ENCODE data around the gene PORCN. TPM values are rescaled to one million over a fixed set of nuclear protein-coding genes. Genes with fewer than 3 reads are reported as not detected.
"Not testable (repeated sequence)": the region's sequence is repeated elsewhere in the genome, so short reads cannot be mapped to it uniquely, and the experiment has no call there.

PORCN gene
- total RNA-seq, 1 donor from 2014 or later = 33.4 TPM

- Histone ChIP-seq H3K27me3 (ENCODE audit: control insufficient read depth, insufficient read depth, low read length) (no peaks in the 10 kb centered on the region), H3K36me3 (ENCODE audit: control insufficient read depth, insufficient read depth, low read length) (peaks cover 6% of the 10 kb centered on the region), H3K4me3 (ENCODE audit: low read depth, low read length) (no peak overlapping the region)
- no peak for TF ChIP-seq CTCF (IDR thresholded peaks at IDR 0.05; ENCODE audit: insufficient read depth, low read length, severe bottlenecking)
- no peak for FAIRE-seq
- DNase-seq (ENCODE audit: low read depth) = no peak
These were observed 11.7 kb downstream of the PORCN start for GRCh38 chrX:48520455-48520854.

- H3K4me3 ChIP-seq (ENCODE audit: low read depth, low read length) = peak overlapping the region; percentile 64
- no peak for DNase-seq (ENCODE audit: low read depth)
- no peaks in the 10 kb centered on the region for H3K27me3 ChIP-seq (ENCODE audit: control insufficient read depth, insufficient read depth, low read length)
- FAIRE-seq = no peak
- H3K36me3 ChIP-seq (ENCODE audit: control insufficient read depth, insufficient read depth, low read length) = peaks cover 6% of the 10 kb centered on the region
- no peak for TF ChIP-seq CTCF (IDR thresholded peaks at IDR 0.05; ENCODE audit: insufficient read depth, low read length, severe bottlenecking)
These were observed 12.2 kb downstream of the PORCN start for GRCh38 chrX:48520976-48521352.

- Histone ChIP-seq H3K36me3 (ENCODE audit: control insufficient read depth, insufficient read depth, low read length) (peaks cover 6% of the 10 kb centered on the region), H3K27me3 (ENCODE audit: control insufficient read depth, insufficient read depth, low read length) (no peaks in the 10 kb centered on the region), H3K4me3 (ENCODE audit: low read depth, low read length) (peak within 1 kb of the TSS; percentile 64)
- no peak for TF ChIP-seq CTCF (IDR thresholded peaks at IDR 0.05; ENCODE audit: insufficient read depth, low read length, severe bottlenecking)
- DNase-seq (ENCODE audit: low read depth) (peak; percentile 83), FAIRE-seq (peak; percentile 76)
These were observed 12.8 kb downstream of the PORCN start, which contains the start of gene EBP for GRCh38 chrX:48521353-48522243. Gene EBP, plus strand, starts transcription at chrX:48521808. Its CDS starts 1,964 bp downstream, at chrX:48523772.

- TF ChIP-seq CTCF (IDR thresholded peaks at IDR 0.05; ENCODE audit: insufficient read depth, low read length, severe bottlenecking) = no peak
- FAIRE-seq = no peak
- DNase-seq (ENCODE audit: low read depth) = no peak
- Histone ChIP-seq H3K36me3 (ENCODE audit: control insufficient read depth, insufficient read depth, low read length) (peaks cover 4% of the 10 kb centered on the region), H3K27me3 (ENCODE audit: control insufficient read depth, insufficient read depth, low read length) (no peaks in the 10 kb centered on the region), H3K4me3 (ENCODE audit: low read depth, low read length) (peak overlapping the region; percentile 64)
These were observed 13.5 kb downstream of the PORCN start for GRCh38 chrX:48522291-48522690.

DNA sequence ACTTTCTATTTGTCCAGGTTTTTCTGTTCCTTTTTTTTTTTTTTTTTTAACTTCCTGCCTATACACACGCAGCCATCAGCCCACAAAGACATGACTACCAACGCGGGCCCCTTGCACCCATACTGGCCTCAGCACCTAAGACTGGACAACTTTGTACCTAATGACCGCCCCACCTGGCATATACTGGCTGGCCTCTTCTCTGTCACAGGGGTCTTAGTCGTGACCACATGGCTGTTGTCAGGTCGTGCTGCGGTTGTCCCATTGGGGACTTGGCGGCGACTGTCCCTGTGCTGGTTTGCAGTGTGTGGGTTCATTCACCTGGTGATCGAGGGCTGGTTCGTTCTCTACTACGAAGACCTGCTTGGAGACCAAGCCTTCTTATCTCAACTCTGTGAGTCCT lies 14.9 kb downstream of the PORCN start:
- no peaks in the 10 kb centered on the region for H3K27me3 ChIP-seq (ENCODE audit: control insufficient read depth, insufficient read depth, low read length)
- TF ChIP-seq CTCF (IDR thresholded peaks at IDR 0.05; ENCODE audit: insufficient read depth, low read length, severe bottlenecking) = no peak
- peaks cover 7% of the 10 kb centered on the region for H3K36me3 ChIP-seq (ENCODE audit: control insufficient read depth, insufficient read depth, low read length)
- DNase-seq (ENCODE audit: low read depth) (no peak), FAIRE-seq (no peak)
- no peak overlapping the region for H3K4me3 ChIP-seq (ENCODE audit: low read depth, low read length)

DNA sequence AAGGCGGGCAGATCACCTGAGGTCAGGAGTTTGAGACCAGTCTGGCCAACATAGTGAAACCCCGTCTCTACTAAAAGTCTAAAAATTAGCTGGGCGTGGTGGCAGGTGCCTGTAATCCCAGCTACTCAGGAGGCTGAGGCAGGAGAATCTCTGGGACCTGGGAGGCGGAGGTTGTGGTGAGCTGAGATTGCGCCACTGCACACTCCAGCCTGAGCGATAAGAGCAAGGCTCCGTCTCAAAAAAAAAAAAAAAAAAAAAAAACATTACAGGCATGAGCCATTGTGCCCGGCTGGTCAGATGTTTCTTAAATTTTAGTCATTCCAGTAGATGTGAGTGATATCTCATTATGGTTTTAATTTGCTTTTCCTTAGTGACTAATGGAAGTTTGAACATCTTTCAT lies 17.1 kb downstream of the PORCN start:
- not testable (repeated sequence) for H3K36me3 ChIP-seq (ENCODE audit: control insufficient read depth, insufficient read depth, low read length); H3K27me3 ChIP-seq (ENCODE audit: control insufficient read depth, insufficient read depth, low read length); FAIRE-seq; DNase-seq (ENCODE audit: low read depth); H3K4me3 ChIP-seq (ENCODE audit: low read depth, low read length)

All from bronchial epithelial cell (primary cell).